Immature natural killer cell (primary cell): ENCODE results near the gene FKBP6. TPM values are rescaled to one million over a fixed set of nuclear protein-coding genes. Genes with fewer than 3 reads are reported as not detected.
A peak's percentile ranks its signal among the peaks of the same experiment; 100 is the strongest.
"Not testable (repeated sequence)": the region's sequence is repeated elsewhere in the genome, so short reads cannot be mapped to it uniquely, and the experiment has no call there.

ENCODE experiments used
- DNase-seq, 3 donors: peaks; one replicate each; pipeline ENCODE4 v3.0.0; 2022; ENCODE audit warnings: mixed read lengths in 1 of 3
- H3K27ac Mint-ChIP-seq, 6 donors: one replicate each; pipeline ENCODE4 v1.8.0; 2020; ENCODE audit warnings: mixed read lengths in 6 of 6, mild to moderate bottlenecking in 5 of 6, inconsistent platforms in 4 of 6, moderate library complexity in 3 of 6
- H3K27me3 Mint-ChIP-seq, 3 donors: one replicate each; pipeline ENCODE4 v1.8.0; 2020 to 2021; ENCODE audit warnings: low read depth in 3 of 3, mild to moderate bottlenecking in 3 of 3, mixed read lengths in 3 of 3, moderate library complexity in 3 of 3, inconsistent platforms in 1 of 3
- H3K36me3 Mint-ChIP-seq, 3 donors: one replicate each; pipeline ENCODE4 v1.8.0; 2020; ENCODE audit warnings: mixed read lengths in 3 of 3, inconsistent platforms in 2 of 3, mild to moderate bottlenecking in 2 of 3
- H3K4me1 Mint-ChIP-seq, 2 donors: one replicate each; pipeline ENCODE4 v1.8.0; 2020; ENCODE audit warnings: inconsistent platforms in 2 of 2, mild to moderate bottlenecking in 2 of 2, mixed read lengths in 2 of 2, moderate library complexity in 1 of 2
- H3K4me3 Mint-ChIP-seq, 5 donors: one replicate each; pipeline ENCODE4 v1.8.0; 2020; ENCODE audit warnings: mild to moderate bottlenecking in 5 of 5, mixed read lengths in 5 of 5, inconsistent platforms in 3 of 5, moderate library complexity in 3 of 5
- H3K9me3 Mint-ChIP-seq, 6 donors: one replicate each; pipeline ENCODE4 v1.8.0; 2020; ENCODE audit warnings: mild to moderate bottlenecking in 6 of 6, mixed read lengths in 6 of 6, inconsistent platforms in 4 of 6, moderate library complexity in 3 of 6
- polyA plus RNA-seq, 3 donors: library from polyadenylated mRNA; unstranded; fragments of 300-500 nt; fragmentation: Illumina TruSeq; gene quantifications; one replicate each; pipeline ENCODE4 v1.2.3, GENCODE V29; 2021

The FKBP6 gene
- polyA plus RNA-seq, 3 donors from 2014 or later, result not detected

GRCh38 chr7:73399185-73400050, 71.5 kb downstream of the FKBP6 start:
- not testable (repeated sequence) for H3K36me3 Mint-ChIP-seq, H3K9me3 Mint-ChIP-seq, H3K4me1 Mint-ChIP-seq, H3K27me3 Mint-ChIP-seq
- H3K4me3 Mint-ChIP-seq, result peak overlapping the region; percentile 71 to 82 (median 80)
- DNase-seq, result peak; percentile 69 to 81 (median 76)
- peak overlapping the region in 5 of 6 donors; percentile 0 to 87 (median 78) for H3K27ac Mint-ChIP-seq

GRCh38 chr7:73404860-73405259, 76.9 kb downstream of the FKBP6 start:
- H3K4me3 Mint-ChIP-seq, H3K9me3 Mint-ChIP-seq, H3K4me1 Mint-ChIP-seq, H3K36me3 Mint-ChIP-seq, DNase-seq, H3K27me3 Mint-ChIP-seq, H3K27ac Mint-ChIP-seq: not testable (repeated sequence)

Other genes starting within 250 kb of the FKBP6 start
- gene SPDYE9, start 242.1 kb upstream of the FKBP6 start, polyA plus RNA-seq, result under 1 TPM in 1 of 3 donors, not detected in 2; 0.12 TPM
- gene NSUN5, start 19.3 kb upstream of the FKBP6 start, polyA plus RNA-seq, result 10 to 100 TPM; 32.0 to 41.1 (median 32.6) TPM
- gene TRIM50, start 79 bp upstream of the FKBP6 start, polyA plus RNA-seq, result not detected
- under 1 TPM in 1 of 3 donors, not detected in 2; 0.37 TPM for gene FZD9, start 105.6 kb downstream of the FKBP6 start, polyA plus RNA-seq
- gene BAZ1B, start 194.1 kb downstream of the FKBP6 start, polyA plus RNA-seq, result 10 to 100 TPM in 1 of 3 donors, 1 to 10 TPM in 2; 3.6 to 23.4 (median 7.4) TPM
- 100 to 1,000 TPM in 1 of 3 donors, 10 to 100 TPM in 2; 89.1 to 103 (median 95.5) TPM for gene BCL7B, start 229.5 kb downstream of the FKBP6 start, polyA plus RNA-seq